ENCODE data around the gene SUB1. TPM values are rescaled to one million over a fixed set of nuclear protein-coding genes. Genes with fewer than 3 reads are reported as not detected.

Gene SUB1
- polyA plus RNA-seq, 1 of the 3 experiments (the other 2 are of a cell fraction): 50.8 TPM

DNA sequence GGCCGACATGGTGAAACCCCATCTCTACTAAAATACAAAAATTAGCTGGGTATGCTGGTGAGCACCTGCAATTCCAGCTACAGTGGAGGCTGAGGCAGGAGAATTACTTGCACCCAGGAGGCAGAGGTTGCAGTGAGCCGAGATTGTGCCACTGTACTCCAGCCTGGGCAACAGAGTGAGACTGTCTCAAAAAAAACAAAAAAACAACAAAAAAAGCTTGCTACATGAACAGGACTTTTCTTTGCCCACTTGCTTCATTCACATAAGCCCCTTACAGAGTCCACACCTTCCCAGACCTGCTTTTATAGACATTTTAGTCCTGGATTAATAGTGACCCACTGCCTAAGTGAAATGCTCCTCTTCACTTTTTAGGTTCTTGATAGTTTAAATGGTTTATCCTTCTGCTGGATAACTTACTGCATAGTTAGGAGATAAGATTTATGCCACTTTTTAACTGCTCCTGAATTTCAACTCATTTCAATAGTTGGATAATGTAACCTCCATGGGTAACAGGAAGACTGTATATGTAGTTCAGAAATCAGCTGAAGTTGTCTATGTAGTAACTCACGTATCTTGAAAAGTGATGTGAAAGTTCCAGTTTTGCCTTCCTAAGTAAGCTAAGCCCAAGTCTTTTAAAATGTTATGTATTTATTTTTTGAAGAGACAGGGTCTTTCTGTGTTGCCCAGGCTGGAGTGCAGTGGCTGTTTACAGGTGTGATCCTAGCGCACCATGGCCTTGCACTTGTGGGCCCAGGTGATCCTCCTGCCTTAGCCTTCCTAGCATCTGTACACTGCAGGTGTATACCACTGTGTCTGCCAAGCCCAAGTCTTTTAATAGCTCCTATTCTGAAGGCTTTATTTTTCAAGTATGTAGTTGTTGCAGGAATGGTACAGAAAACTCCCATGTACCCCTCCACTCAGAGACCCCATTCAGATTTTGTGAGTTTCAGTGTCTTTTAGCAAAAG is 19.7 kb downstream of the SUB1 start:
- TF ChIP-seq RXRA (IDR thresholded peaks at IDR 0.05; ENCODE audit: borderline replicate concordance, low read depth): no peak
- 0 out of 2 replicates have a peak, but pooled peaks have one; percentile 6 for TF ChIP-seq POLR2AphosphoS5 (IDR thresholded peaks at IDR 0.05; ENCODE audit: low read depth, low read length)
- TF ChIP-seq EZH2phosphoT487 (IDR thresholded peaks at IDR 0.05; ENCODE audit: borderline replicate concordance, low read depth): no peak
- Histone ChIP-seq H3K79me2 (ENCODE audit: insufficient read depth) (peaks cover 38% of the 10 kb centered on the region), H4K20me1 (ENCODE audit: insufficient read depth) (peaks cover 6% of the 10 kb centered on the region), H3K4me1 (ENCODE audit: control insufficient read depth in 1 of 2, insufficient read depth in 2 of 2, low read depth in 1 of 2, low read length in 1 of 2) (peaks cover 0 to 6% of the 10 kb centered on the region in 2 experiments; a peak in 3 of 4 replicates), H3K9me2 (no peaks in the 10 kb centered on the region), H3K36me3 (replicated peaks in 1 of 2; ENCODE audit: control insufficient read depth in 1 of 2, insufficient read depth in 2 of 2, low read length in 1 of 2) (peaks cover 45 to 81% of the 10 kb centered on the region in 2 experiments), H3K9ac (no peak overlapping the region), H3K9me3 (no peaks in the 10 kb centered on the region), H2AFZ (ENCODE audit: low read depth) (no peak overlapping the region), H3F3A (replicated peaks; ENCODE audit: insufficient read depth) (peaks cover 34% of the 10 kb centered on the region), H3K27ac (ENCODE audit: low read depth in 2 of 2, low read length in 1 of 2) (no peak overlapping the region), H3K27me3 (ENCODE audit: insufficient read depth) (no peaks in the 10 kb centered on the region), H3K4me3 (ENCODE audit: low read depth in 2 of 2, low read length in 1 of 2) (no peak overlapping the region), H3K4me2 (no peak overlapping the region)
- 90% methylated on average over 4 of the region's 4 CpGs for WGBS (ENCODE audit: low lambda C conversion rate)
- ChIA-PET POLR2A (no interaction called here), CTCF (interaction anchor here (1.2 to 1.9 kb wide), 2 partner anchors 15 to 116 kb away, joined by 4 to 11 read pairs; no protein-coding TSS in a partner anchor)
- DNase-seq: no peak

DNA sequence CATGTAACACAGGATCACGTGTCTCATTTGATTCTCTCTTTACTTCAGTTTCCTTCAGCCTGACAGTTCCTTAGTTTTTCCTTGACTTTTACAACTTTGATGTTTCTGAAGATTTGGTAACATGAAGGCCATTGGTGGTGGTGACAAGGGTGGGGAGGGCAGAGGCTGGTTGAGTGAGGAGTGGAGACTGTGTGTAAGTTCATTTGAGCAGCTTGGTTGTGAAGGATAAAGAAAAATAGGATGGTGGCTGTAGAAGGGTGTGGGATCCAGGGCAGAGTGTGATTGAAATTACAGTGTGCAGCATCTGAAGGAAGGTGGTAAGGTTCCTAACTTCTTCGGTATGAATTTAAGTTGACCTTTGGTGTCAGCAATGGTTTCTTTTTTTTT is 20.4 kb downstream of the SUB1 start:
- Histone ChIP-seq H3K4me2 (no peak overlapping the region), H3K9ac (no peak overlapping the region), H2AFZ (ENCODE audit: low read depth) (no peak overlapping the region), H3K4me1 (ENCODE audit: control insufficient read depth in 1 of 2, insufficient read depth in 2 of 2, low read depth in 1 of 2, low read length in 1 of 2) (peaks cover 0 to under 1% of the 10 kb centered on the region in 2 experiments; a peak in 2 of 4 replicates), H3K36me3 (replicated peaks in 1 of 2; ENCODE audit: control insufficient read depth in 1 of 2, insufficient read depth in 2 of 2, low read length in 1 of 2) (peaks cover 41 to 75% of the 10 kb centered on the region in 2 experiments), H3K27me3 (ENCODE audit: insufficient read depth) (no peaks in the 10 kb centered on the region), H4K20me1 (ENCODE audit: insufficient read depth) (no peaks in the 10 kb centered on the region), H3K79me2 (ENCODE audit: insufficient read depth) (peaks cover 33% of the 10 kb centered on the region), H3F3A (replicated peaks; ENCODE audit: insufficient read depth) (peaks cover 28% of the 10 kb centered on the region), H3K27ac (ENCODE audit: low read depth in 2 of 2, low read length in 1 of 2) (no peak overlapping the region), H3K9me3 (no peaks in the 10 kb centered on the region), H3K9me2 (no peaks in the 10 kb centered on the region), H3K4me3 (ENCODE audit: low read depth in 2 of 2, low read length in 1 of 2) (no peak overlapping the region)
- DNase-seq: no peak
- ChIA-PET CTCF (interaction anchor here (1.2 to 1.9 kb wide), 2 partner anchors 16 to 116 kb away, joined by 4 to 11 read pairs; no protein-coding TSS in a partner anchor), POLR2A (no interaction called here)
- WGBS (ENCODE audit: low lambda C conversion rate): 94% methylated on average over 2 of the region's 2 CpGs
- TF ChIP-seq SMC3 (IDR thresholded peaks at IDR 0.05; ENCODE audit: low read depth, low read length) (no peak), JUND (IDR thresholded peaks at IDR 0.05) (no peak), EZH2phosphoT487 (IDR thresholded peaks at IDR 0.05; ENCODE audit: borderline replicate concordance, low read depth) (no peak), RFX5 (IDR thresholded peaks at IDR 0.05; ENCODE audit: low read length) (no peak), EP300 (IDR thresholded peaks at IDR 0.05; ENCODE audit: borderline replicate concordance in 1 of 2, low read depth in 1 of 2, low read length in 1 of 2) (no peak), CHD2 (IDR thresholded peaks at IDR 0.05; ENCODE audit: low read length, partially characterized antibody) (no peak), ZBTB33 (IDR thresholded peaks at IDR 0.05; ENCODE audit: borderline replicate concordance, low read depth) (no peak), TAF1 (IDR thresholded peaks at IDR 0.05; ENCODE audit: borderline replicate concordance, low read depth, low read length) (no peak), MXI1 (IDR thresholded peaks at IDR 0.05; ENCODE audit: low read depth, low read length) (no peak), PBX3 (IDR thresholded peaks at IDR 0.05) (no peak), MEF2A (IDR thresholded peaks at IDR 0.05; ENCODE audit: borderline replicate concordance, low read depth) (no peak)
- TF ChIP-seq, protein P1, sequence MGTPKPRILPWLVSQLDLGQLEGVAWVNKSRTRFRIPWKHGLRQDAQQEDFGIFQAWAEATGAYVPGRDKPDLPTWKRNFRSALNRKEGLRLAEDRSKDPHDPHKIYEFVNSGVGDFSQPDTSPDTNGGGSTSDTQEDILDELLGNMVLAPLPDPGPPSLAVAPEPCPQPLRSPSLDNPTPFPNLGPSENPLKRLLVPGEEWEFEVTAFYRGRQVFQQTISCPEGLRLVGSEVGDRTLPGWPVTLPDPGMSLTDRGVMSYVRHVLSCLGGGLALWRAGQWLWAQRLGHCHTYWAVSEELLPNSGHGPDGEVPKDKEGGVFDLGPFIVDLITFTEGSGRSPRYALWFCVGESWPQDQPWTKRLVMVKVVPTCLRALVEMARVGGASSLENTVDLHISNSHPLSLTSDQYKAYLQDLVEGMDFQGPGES (IDR thresholded peaks at IDR 0.05; ENCODE audit: low read depth, low read length): no peak
- TF ChIP-seq, protein P2, sequence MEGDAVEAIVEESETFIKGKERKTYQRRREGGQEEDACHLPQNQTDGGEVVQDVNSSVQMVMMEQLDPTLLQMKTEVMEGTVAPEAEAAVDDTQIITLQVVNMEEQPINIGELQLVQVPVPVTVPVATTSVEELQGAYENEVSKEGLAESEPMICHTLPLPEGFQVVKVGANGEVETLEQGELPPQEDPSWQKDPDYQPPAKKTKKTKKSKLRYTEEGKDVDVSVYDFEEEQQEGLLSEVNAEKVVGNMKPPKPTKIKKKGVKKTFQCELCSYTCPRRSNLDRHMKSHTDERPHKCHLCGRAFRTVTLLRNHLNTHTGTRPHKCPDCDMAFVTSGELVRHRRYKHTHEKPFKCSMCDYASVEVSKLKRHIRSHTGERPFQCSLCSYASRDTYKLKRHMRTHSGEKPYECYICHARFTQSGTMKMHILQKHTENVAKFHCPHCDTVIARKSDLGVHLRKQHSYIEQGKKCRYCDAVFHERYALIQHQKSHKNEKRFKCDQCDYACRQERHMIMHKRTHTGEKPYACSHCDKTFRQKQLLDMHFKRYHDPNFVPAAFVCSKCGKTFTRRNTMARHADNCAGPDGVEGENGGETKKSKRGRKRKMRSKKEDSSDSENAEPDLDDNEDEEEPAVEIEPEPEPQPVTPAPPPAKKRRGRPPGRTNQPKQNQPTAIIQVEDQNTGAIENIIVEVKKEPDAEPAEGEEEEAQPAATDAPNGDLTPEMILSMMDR (IDR thresholded peaks at IDR 0.05): no peak
